Stimulated activated CD4-positive, alpha-beta T cell treated with anti-CD3 and anti-CD28 coated beads, Interleukin-4, amount 100 ng/mL, for 48 hours (primary cell): ENCODE measurements around the gene SHROOM3.
"Not testable (repeated sequence)": the region's sequence is repeated elsewhere in the genome, so short reads cannot be mapped to it uniquely, and the experiment has no call there.

Source experiments
- DNase-seq, 2 donors: peaks; one replicate each; pipeline ENCODE4 v3.0.0-alpha.2; 2020; ENCODE audit warnings: low read depth in 2 of 2

The SHROOM3 gene

DNA sequence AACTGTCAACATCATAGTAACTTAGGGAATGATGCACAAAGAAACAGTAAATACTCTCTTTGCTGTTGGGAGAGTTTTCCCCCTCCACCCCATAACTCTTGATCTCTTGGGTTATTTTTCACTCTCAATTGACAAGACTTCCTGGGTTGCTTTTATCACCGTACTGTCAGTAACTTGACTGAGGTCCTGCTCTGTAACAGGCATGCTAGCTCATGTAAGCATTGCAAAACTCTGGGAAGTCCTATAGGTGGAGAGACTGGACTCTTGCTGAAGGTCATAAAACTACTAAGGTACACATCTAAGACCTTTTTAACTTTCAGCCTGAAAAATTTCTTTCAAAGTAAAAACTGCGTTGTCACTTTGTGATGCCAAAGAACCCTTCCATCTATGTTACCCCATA, 10.9 kb downstream of the SHROOM3 start:
- no peak for DNase-seq

DNA sequence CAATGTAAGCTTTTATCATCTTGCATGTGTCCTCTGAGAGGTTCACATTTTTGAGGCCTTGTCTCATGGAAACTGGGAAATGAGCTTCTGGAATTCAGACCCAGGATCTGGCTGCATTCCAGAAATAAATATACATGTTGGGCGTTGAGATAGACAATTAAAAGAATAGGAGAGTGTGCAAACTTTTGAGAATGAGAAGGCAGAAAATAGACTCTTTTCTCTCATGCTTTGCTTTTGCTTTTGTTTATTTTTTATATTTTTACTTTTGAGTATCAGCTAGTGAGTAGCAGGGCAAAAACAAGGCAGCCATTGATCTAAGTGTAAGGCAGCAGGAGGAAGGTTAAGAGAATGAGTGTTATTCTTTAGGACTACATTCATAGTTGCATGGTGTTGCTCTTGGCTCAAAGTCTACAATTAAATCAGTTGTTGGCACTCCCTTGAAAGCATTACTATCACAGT, 12.4 kb downstream of the SHROOM3 start:
- no peak for DNase-seq

GRCh38 chr4:76448211-76448610, 13.2 kb downstream of the SHROOM3 start:
- no peak for DNase-seq

GRCh38 chr4:76449362-76449767, 14.3 kb downstream of the SHROOM3 start:
- DNase-seq = no peak

GRCh38 chr4:76449833-76450232, 14.8 kb downstream of the SHROOM3 start:
- DNase-seq = no peak

DNA sequence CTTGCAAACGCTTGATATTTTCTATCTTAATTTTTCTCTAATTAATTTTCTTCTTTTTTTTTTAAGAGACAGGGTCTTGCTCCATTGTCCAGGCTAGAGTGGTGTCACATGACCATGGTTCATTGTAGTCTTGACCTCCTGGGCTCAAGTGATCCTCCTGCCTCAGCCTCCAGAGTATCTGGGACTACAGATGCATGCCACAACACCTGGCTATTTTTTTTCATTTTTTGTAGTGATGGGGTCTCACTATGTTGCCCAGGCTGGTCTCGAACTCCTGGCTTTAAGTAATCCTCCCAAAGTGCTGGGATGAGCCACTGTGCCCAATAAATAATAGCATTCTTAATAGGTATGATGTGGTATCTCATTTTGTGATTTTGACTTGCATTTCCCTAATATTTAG, 18.2 kb downstream of the SHROOM3 start:
- no peak for DNase-seq

GRCh38 chr4:76454073-76454472, 19.0 kb downstream of the SHROOM3 start:
- DNase-seq = not testable (repeated sequence)

DNA sequence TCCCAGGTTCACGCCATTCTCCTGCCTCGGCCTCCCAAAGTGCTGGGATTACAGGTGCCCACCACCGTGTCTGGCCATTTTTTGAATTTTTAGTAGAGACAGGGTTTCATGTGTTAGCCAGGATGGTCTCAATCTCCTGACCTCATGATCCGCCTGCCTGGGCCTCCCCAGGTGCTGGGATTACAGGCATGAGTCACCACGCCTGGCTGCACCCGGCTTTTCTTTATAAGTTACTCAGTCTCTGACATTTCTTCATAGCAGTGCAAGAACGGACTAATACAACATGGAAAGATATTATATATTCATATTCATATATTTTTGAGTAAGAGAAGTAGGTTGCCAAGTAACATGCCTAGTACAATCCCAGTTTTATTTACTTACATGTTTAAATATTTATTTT, 22.9 kb downstream of the SHROOM3 start:
- DNase-seq = no peak

GRCh38 chr4:76458297-76458696, 23.3 kb downstream of the SHROOM3 start:
- no peak for DNase-seq

- no peak for DNase-seq
These were observed 23.8 kb downstream of the SHROOM3 start for GRCh38 chr4:76458825-76459224.

DNA sequence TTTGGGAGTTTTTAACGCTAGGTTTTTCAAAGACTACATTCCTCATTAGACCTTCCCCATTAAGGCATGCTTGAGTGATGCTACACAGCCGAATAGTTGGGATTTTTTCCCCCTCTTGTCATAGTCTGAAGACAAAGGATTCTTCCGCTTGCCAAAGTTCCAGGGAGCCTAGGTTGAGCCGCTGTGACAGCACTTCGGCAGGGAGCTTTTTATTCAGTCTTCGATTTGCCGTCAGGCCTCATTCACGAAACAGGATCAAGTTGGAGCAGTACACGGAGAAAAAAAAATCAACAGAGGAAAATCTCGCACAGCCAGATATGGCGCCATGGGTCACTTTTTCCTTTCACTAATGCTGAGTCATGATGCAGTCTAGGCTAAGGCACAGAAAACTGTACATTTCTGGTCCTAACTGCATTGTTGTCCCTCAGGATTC, 24.3 kb downstream of the SHROOM3 start:
- no peak for DNase-seq

GRCh38 chr4:76463568-76463967, 28.5 kb downstream of the SHROOM3 start:
- DNase-seq = no peak

DNA sequence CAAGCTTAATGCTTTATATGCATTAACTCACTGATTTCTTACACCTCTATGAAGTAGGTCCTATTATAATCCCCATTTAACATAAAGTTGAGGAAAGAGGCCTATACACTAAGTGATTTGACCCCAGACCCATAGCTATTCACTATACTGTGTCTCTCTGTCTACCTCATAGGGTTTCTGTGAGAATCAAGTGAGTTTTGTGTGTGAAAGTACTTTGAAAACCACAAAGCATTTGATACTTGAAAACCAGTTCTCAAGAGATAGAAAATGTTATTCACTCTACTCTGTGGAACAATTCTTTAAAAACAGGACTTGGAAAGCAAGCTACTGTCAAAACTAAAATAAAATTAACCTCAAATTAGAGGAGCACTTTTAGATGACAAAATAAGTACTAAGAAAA, 35.0 kb downstream of the SHROOM3 start:
- no peak for DNase-seq

DNA sequence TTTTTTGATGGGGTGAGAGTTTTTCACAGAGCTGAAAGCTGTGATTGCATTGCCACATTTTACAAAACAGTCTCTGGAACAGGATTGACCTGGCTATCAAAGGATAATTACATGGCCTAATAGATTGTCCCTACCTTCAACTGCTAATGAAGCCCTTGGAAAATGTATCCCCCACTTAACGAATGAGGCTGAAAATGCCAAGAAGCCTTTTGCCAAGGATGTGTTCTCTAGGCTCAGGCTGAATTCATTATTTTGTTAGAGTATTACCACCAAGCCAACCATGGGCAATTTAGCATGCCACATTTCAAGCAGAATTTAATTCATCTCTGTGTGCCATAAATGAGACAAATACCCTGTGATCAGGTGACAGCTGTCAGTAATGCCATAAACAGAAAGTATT, 35.5 kb downstream of the SHROOM3 start:
- no peak for DNase-seq

DNA sequence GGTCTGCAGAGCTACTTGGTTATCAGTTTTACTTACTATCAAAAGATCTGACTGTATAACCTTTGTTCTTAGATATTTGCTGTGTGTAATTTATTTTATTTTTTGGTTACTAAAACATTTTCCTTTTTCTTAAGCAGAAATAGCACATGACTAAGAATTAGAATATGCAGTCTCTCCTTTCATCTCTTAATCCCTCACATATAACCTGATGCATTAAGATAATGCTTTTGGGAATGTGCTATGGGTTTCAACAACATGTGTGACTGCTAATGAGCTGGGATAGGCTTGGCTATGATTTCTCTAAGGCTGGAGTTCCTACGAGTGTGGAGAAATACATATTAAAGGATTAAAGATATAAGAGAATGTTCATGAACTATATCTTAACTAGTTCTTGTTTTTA, 41.5 kb downstream of the SHROOM3 start:
- DNase-seq = no peak

DNA sequence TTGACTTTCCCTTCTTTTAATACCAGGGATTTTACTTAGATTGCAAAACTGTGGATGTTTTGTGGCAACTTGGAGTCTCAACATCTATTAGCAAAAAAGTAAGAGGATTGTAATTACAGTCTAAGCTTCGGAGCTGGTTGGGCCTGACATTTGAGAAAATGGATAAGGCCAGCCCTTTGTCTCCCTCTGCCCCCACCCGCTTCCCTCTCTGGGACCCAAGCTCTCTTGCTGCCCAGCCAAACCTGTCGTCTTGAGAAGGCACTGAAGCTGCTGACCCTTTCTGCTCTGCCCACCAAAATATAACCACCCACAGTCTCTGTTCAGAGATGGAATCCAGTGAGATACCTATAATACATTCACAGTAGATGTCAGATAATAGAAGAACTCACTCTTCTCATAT, 49.6 kb downstream of the SHROOM3 start:
- no peak for DNase-seq

GRCh38 chr4:76485450-76485849, 50.4 kb downstream of the SHROOM3 start:
- DNase-seq = no peak

DNA sequence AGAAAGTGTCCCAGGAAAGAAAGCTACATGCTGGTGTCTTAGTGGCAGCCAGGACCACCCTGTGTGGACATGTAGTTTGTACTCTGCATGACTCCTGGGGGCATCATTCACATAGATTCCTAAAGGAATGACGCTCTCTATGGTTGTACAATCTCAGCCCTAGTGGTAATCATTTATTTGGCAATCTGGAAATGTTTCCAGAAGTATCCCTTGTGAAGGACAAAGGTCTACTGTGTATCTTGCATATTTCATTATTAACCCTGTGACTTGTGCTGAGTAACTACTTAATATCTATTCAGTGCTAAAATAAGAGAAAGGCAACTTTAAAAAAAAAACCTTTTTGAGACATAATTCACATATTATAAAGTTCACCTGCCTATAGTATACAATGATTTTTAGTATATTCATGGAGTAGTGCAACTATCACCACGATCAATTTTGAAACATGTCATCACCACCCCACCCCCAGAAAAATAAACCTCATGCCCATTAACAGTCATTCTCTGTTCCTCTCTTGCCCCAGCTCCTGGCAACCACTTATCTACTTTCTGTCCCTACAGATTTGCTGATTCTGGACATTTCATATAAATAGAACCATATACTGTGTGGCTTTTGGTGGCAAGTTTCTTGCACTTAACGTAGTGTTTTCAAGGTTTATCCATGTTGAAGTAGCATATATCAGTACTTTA, 51.7 kb downstream of the SHROOM3 start:
- no peak for DNase-seq

- DNase-seq = no peak
These were observed 52.6 kb downstream of the SHROOM3 start for GRCh38 chr4:76487621-76488020.

- DNase-seq = no peak
These were observed 53.4 kb downstream of the SHROOM3 start for GRCh38 chr4:76488455-76488854.

GRCh38 chr4:76488888-76489685, 54.1 kb downstream of the SHROOM3 start:
- no peak for DNase-seq

- DNase-seq = no peak
These were observed 54.7 kb downstream of the SHROOM3 start for GRCh38 chr4:76489686-76490161.

DNA sequence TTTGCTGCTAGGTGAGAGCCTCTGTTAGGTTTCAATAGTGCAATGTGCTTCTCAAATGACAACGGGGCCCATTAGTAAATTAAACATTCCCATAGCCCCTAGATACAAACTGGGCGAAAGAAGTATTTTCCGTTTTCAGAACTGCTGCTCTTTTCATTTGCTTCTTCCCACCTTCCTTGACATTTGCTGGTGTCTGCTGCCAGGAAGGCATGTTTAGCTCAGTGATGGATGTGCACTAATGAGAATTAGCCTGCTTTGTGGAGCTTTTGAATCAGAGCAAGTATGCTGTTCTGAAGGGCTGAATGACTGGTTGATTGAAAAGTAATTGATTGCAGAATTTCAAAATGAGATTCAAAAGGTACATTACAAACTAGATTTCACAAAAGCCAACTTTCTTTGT, 57.0 kb downstream of the SHROOM3 start:
- DNase-seq = no peak
